HG03175 (cell line): ENCODE measurements around the gene FFAR3.

ENCODE experiments used
- ATAC-seq: cut with Tn5 transposase; IDR thresholded peaks from one replicate; pipeline ENCODE4 v1.9.1; 2021; ENCODE audit warnings: mild to moderate bottlenecking, moderate library complexity; ENCODE audit not compliant: unreplicated experiment

Gene FFAR3

DNA sequence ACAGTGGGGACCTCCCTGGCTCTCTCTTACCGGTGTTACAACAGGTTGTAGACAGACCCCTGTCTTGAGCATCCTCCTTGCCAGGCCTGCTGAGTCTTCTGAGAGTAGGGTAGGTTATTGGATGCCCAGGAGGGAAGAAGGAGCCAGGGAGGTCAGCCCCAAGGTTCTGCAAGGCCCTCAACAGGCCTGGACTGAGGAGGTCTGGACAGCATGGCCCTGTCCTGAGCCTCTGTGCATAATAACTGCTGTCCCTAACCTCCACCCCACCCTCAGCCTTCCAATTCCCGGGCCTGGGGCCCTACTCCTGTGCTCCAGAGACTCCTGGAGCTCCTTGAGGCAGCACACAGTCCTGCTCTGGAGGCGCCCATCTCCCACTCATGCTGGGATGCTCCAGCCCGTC lies 28.9 kb upstream of the FFAR3 start:
- ATAC-seq: peak; percentile 7

DNA sequence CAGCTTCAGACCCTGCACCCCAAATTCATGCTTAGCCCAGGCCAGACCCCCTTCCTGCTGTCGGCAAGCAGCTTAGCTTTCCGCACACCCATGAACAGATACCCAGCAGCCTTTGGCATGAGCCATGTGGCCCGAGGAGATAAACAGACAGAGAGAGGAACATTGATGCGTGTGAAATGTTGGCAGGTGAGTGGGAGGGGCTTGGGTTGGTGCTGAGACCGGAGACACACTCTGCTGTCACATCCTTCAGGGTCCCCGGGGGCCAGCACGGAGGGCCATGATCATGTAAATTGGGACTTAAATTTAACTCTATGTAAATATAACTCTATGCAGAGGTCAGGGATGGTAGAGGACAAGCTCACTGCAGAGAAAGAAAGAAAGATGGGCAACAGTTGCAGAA lies 27.8 kb upstream of the FFAR3 start:
- peak; percentile 59 for ATAC-seq

DNA sequence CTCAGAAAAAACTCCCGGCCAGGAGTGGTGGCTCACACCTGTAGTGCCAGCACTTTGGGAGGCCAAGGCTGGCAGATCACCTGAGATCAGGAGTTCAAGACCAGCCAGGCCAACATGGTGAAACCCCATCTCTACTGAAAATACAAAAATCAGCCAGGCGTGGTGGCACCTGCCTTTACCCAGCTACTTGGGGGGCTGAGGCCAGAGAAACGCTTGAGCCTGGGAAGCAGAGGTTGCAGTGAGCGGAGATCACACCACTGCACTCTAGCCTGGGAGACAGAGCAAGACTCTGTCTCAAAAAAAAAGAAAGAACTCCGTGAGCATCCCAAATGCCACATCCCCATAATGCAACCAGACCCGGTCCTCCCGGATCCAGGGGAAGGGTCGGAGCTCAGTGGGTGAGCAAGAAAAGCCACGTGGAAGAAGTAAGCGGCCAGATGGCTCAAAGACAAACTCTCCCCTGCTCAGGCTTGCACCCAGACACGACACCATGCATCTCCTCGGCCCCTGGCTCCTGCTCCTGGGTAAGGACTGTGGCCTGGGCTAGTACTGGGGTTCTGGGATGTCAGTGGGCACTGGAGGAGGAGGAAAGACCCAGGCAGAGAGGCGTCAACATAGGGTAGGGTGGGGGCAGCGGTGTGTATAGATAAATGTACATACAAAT lies 26.6 kb upstream of the FFAR3 start:
- no peak for ATAC-seq

DNA sequence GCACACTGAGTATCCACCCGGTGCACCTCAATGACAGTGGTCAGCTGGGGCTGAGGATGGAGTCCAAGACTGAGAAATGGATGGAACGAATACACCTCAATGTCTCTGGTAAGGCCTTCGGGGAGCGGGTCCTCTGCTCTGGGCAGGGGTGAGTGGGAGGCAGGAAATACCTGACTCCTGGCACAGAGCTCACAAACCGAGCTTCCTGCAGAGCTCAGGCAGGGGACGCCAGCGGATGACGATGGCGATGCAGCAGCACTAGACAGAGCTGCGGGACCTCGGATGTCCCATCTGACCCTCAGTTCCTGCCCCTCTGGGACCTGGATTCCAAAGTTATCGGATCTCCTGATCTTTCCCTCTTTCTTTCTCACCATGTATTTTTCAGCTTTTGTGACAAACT lies 25.4 kb upstream of the FFAR3 start:
- no peak for ATAC-seq

DNA sequence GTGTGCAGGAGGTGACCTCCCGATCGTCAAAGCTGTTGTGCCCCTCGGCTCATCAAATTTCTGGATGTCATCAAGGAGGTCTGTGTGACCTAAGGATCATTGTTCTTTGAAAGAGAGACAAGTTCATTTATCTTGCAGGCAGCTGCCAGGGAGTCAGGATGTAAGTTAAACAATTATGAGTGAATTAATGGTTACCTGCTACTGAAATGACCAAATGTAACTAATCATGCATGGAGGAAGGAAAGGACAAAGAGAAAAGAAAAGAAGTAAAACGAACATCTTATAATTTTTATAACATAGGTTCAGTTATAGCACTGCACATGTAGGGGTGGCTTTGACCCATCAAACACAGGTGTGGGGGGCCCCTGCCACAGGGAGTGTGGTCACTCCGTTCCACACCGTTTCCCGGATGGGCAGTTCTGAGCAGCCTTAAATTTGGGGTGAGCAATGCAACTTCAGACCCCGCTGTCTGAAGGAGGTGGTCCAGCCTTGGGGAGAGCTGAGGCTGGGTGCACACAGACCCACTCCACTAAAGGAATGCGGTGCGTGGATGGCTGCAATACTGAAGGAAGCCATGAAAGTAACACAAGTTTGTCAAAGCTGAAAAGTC lies 24.0 kb upstream of the FFAR3 start:
- no peak for ATAC-seq

DNA sequence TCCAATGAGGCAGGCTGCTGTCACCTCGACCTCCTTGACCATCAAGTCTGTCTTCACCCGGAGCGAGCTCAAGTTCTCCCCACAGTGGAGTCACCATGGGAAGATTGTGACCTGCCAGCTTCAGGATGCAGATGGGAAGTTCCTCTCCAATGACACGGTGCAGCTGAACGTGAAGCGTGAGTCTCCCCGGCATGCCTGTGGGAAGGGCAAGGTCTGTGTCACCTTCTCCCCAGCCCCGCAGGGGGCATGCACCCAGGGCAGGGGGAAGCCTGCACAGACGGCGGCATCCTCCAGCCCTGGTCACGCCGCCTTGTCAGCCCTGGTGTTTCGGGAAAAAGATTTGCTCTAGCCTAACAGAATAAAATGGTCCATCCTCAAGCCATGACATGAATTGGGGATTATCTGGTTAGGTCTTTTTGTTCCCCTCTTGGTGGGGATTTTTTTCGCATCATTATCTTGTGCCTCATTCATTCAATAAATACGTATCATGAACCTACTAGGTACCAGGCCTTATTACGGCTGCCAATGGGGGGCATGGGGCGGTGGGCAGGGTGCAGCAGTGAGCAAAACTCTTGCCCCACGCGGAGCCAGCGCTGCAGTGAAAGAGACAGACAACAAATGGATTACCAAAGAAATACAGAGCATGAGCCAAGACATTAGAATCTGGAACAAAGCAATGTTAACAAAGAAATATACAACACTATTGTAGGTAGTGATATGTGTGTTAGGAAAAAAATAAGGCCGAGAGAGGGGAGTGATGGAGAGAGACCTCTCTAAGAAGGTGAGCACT lies 21.9 kb upstream of the FFAR3 start:
- no peak for ATAC-seq

DNA sequence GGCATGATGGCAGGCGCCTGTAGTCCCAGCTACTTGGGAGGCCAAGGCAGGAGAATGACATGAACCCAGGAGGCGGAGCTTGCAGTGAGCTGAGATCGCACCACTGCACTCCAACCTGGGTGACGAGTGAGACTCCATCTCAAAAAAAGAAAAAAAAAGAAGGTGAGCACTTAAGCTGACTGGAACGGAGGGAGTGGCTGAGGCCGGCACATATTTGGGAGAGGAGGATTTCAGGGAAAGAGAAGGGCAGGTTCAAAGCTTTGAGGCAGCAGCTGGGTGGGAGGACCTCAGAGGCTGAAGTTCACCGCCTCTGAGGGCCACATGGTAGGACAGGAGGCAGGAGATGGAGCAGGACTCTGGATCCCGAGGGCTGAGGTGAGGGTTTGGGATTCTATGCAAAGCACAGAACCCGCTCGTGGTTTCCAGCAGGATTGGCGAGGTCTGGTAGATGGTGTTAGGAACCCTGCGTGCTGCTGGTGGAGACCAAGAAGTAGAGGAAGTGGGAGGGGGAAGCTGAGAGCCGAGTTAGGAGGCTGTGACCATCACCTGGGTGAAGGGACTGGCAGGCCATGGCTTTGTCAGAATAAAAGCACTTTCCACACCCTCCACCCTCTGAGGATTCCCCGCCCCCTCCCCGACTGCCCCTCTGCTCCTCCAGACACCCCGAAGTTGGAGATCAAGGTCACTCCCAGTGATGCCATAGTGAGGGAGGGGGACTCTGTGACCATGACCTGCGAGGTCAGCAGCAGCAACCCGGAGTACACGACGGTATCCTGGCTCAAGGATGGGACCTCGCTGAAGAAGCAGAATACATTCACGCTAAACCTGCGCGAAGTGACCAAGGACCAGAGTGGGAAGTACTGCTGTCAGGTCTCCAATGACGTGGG lies 20.9 kb upstream of the FFAR3 start:
- no peak for ATAC-seq

DNA sequence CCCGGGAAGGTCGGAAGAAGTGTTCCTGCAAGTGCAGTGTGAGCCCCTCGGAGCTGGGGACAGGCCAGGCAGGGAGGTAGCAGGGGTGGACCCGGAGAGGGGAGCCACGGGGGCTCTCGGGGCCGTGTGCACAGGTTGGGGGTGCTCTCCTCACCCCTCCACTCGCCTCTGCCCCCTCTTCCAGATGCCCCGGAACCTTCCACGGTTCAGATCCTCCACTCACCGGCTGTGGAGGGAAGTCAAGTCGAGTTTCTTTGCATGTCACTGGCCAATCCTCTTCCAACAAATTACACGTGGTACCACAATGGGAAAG lies 20.3 kb upstream of the FFAR3 start:
- ATAC-seq: no peak

DNA sequence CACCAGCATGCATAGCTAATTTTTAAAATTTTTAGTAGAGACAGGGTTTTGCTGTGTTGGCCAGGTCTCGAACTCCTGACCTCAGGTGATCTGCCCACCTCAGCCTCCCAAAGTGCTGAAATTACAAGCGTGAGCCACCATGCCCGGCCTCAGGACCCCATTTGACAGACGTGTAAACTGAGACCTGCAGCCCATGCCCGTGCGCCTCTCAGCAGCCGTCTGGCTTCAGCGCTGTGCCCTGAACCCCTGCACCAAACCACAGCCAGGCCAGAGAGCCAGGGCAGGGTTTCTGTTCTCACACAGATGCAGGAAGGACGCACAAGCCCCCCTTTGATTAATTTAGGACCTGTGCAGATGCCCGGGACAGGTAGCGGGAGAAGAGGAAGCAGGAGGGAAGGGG lies 17.8 kb upstream of the FFAR3 start:
- no peak for ATAC-seq

DNA sequence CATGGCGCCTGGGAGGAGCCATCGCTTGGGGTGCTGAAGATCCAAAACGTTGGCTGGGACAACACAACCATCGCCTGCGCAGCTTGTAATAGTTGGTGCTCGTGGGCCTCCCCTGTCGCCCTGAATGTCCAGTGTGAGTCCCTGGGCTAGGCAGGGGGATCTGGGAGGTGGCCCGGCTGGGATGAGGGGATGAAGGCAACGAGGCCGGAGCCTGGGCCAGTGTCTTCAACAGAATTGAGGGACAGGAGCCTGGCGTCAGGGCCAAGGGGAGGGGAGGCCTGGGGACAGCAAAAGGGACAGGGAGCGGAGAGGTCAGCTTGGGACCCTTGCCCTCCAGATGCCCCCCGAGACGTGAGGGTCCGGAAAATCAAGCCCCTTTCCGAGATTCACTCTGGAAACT lies 17.3 kb upstream of the FFAR3 start:
- no peak for ATAC-seq

DNA sequence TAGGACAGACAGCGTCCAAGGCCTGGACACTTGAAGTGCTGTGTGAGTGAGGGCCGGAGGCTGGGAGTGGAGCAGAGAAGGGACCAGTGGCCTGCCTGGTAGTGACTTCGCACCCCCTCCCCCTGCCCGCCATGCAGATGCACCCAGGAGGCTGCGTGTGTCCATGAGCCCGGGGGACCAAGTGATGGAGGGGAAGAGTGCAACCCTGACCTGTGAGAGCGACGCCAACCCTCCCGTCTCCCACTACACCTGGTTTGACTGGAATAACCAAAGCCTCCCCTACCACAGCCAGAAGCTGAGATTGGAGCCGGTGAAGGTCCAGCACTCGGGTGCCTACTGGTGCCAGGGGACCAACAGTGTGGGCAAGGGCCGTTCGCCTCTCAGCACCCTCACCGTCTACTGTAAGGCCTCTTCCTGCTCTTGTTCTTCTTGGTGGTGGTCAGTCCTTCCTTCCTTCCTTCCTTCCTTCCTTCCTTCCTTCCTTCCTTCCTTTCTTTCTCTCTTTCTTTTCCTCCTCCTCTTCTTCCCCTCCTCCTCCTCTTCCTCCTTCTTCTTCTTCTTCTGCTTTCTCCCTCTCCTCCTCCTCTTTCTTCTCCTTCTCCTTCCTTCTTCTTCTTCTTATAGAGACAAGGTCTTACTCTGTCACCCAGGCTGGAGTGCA lies 16.6 kb upstream of the FFAR3 start:
- ATAC-seq: no peak

DNA sequence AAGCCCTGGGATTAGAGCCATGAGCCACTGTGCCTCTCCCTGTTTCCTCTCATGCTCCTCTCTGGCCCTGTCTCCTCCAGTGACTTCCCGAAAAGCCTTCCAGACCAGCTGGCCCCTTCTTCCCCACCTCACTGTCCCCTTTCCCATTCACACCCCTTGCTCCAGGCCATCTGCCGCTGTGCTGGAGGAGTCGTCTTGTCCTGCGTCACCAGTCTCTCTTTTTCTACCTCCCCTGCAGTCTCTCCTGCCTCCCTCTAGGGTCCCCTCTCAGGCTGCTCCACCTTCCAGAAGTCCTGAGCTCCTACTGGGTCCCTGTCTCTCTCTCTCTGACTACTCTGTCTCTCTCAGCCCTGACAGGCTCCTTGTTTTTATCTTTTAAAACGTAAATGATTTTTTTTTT lies 15.8 kb upstream of the FFAR3 start:
- ATAC-seq: no peak

DNA sequence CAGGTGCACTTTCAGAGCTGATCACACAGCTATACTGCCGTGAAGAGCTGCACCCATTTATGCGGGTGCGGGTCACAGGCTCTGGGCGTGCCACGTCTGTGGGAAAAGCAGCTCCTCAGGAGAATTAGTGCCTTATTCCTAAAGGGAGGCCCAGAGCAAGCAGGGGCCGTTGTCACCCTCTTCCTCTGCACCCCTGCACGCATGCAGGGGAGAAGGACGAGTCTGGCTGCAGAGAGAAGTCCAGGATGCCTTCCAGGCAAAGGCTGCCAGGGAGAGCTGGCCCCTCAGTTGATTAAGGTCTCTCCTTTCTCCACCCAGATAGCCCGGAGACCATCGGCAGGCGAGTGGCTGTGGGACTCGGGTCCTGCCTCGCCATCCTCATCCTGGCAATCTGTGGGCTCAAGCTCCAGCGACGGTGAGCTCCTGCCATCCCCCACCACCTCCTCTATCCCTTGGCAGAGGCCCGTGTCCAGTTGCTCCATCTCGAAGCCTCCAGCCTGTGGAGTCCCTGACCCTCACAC lies 13.7 kb upstream of the FFAR3 start:
- no peak for ATAC-seq

DNA sequence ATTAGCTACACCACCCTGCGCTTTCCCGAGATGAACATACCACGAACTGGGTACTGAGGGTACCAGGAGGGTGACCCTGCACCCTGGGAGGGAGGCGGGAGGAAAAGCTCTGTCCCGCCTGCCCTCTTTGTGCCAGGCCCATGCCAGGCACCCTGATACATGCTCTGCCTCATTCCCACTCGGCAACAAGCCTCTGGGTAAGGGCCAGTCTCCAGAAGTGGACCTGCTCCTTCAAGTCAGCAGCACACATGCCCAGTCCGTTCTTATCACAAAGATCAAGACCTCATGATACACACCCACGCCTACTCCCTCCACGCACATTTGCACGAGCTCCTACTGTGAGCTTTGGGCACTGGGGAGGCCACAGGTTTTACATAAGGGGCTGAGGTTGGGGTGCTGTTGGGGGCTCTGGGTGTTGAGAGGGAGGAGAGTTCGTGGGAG lies 12.6 kb upstream of the FFAR3 start:
- ATAC-seq: no peak

DNA sequence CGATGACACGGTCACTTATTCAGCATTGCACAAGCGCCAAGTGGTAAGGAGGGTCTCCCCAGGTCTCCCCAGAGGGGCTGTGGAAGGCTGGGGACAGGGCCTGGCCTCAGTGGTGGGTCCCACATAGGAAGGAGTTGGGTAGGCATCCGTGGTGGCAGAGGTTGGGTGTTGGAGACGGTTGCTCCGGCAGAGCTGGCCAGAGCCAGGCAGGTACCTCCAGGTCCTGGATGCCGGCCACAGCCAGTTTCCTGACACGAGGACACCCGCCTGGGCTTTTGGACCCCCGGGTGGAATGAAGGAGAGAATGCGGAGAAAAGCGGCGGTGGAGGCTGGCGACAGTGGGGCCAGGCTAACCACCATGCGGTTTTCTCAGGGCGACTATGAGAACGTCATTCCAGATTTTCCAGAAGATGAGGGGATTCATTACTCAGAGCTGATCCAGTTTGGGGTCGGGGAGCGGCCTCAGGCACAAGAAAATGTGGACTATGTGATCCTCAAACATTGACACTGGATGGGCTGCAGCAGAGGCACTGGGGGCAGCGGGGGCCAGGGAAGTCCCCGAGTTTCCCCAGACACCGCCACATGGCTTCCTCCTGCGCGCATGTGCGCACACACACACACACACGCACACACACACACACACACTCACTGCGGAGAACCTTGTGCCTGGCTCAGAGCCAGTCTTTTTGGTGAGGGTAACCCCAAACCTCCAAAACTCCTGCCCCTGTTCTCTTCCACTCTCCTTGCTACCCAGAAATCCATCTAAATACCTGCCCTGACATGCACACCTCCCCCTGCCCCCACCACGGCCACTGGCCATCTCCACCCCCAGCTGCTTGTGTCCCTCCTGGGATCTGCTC lies 11.8 kb upstream of the FFAR3 start:
- no peak for ATAC-seq

DNA sequence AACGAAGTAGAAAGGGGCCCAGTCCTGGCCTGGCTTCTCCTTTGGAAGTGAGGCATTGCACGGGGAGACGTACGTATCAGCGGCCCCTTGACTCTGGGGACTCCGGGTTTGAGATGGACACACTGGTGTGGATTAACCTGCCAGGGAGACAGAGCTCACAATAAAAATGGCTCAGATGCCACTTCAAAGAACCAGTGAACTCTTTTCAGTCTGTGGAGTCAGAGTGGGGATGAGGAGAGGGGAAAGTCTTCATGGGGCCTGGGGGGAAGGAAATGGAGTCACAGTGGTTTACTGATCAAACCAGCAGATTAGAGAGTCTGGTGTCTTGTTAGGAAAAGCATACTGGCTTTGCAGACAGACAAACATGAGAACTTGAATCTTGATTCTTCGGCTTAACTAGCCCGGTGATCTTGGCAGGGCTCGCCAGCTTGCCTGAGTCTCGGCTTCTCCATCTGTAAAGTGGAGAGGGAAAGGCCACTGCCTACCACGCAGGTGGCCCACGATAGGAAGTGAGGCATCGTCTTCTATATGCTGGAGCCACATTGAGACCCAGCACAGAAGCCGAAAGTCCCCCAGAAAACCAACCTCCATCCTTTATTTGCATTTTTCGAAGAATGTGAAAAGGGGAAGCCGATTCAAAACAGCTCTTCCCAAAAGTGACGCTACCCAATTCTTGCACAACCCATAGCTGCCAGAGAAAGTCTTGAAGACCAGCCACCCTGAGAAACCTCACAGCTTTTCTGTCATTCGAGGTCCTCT lies 10.9 kb upstream of the FFAR3 start, which contains the start of gene FFAR1:
FFAR1 (plus strand) TSS at position 732 of the 759 bp plus-strand sequence. CDS start 3,650 bp downstream, outside the sequence.
- ATAC-seq: no peak

DNA sequence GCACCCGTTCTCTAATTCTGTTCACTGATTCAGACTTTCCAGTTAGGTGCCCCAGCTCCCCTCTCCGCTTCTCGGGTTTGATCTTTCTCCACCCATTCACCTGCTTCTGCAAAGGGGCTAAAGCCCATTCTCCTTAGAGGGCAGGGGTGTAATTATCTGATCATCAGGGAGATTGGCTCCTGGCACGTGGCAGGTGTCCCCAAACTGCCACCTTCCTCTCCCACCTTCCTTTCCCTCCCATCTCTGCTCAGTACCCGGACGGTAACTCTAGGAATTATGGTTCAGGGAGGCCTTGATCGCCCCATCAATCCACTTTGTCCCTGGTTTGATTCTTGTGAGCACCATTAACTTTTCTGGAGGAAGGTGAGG lies 10.3 kb upstream of the FFAR3 start:
- ATAC-seq: no peak

DNA sequence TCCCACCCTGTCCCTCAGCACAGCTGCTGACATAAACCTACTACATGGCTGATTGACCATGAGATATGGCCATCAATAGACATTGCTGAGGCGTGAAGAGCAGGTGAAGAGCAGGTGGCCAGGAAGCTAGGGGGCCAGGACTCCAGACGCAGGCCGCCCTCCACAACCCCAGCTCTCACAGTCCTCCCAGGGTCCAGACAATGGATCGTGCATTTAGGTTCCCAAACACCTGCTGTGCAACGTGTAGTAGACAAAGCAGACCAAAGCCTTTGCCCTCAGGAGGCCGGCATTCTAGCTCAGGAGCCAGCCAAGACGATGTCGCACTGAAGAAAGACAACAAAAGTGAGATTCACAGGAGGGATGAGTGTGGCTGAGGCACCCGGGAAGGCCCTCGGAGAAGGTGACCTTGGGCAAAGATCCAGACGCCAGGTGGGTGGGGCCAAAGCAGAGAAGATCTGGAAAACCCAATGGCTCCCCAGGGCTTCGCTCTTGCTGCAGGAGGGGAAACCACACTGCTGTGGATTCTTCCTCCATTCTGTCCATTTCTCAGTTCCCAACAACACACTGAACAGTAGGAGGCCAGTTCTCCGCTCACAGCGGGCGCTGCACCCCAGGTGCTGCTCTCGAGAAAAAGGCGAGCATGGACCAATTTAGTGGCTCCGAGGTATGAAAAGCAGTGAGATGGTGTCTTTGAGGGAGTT lies 9.2 kb upstream of the FFAR3 start:
- no peak for ATAC-seq
